ENCODE measurements around the gene SUGP2.

GRCh38 chr19:19025861-19026260 lies 7.5 kb downstream of the SUGP2 start:
- TF ChIP-seq CTCF (IDR thresholded peaks at IDR 0.05), result no peak
- no peak for TF ChIP-seq POLR2AphosphoS5 (IDR thresholded peaks at IDR 0.05)
